Stimulated activated CD8-positive, alpha-beta memory T cell treated with anti-CD3 and anti-CD28 coated beads, Interleukin-2, amount 100 ng/mL, for 48 hours (primary cell): ENCODE measurements around the gene FLT3.
"Not testable (repeated sequence)": the region's sequence is repeated elsewhere in the genome, so short reads cannot be mapped to it uniquely, and the experiment has no call there.

ENCODE experiments used
- DNase-seq, 2 donors: peaks; one replicate each; pipeline ENCODE4 v3.0.0-alpha.2; 2020; ENCODE audit warnings: low read depth in 2 of 2

Gene FLT3

GRCh38 chr13:28044608-28045007 lies 55.8 kb downstream of the FLT3 start:
- DNase-seq, result no peak

- DNase-seq, result no peak
Observed at GRCh38 chr13:28043224-28043623, 57.2 kb downstream of the FLT3 start.

DNA sequence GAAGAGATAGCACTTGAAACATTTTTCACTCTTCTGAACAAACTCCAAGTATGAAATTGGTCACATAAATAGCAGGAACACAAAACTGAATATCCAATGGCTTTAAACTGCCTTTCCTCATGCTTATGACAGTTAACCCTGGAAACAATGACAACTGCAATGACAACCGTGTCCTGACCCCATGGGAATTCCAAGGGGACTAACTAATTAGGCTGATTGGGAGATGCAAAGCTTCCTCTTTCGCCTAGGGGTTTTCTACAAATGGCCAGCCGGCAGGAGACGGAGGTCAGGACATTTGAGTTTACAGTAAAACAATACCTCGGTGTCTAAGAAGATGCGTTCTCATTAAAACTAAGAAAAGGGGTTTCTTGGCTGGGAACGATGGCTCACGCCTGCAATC lies 58.9 kb downstream of the FLT3 start:
- no peak for DNase-seq

DNA sequence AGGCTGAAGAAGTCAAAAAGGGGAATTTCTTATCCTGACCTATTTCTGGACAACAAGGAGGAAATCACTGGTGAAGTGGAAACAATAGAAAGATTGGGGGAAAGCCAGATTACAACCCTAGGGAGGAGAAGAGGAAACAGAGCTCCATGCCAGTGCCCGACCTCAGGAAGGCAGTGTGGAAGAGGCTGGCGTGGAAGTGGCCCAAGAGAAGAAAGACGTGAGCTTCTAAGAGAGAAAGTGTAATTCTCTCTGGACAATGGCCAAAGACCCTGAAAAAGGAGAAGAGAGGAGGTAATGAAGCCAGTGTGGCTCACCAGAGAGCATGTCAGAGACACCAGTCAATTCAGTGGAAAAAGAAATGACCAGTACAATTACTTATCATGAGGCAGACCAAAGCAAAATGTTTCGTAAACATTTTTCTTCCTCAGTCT lies 59.3 kb downstream of the FLT3 start:
- no peak for DNase-seq

DNA sequence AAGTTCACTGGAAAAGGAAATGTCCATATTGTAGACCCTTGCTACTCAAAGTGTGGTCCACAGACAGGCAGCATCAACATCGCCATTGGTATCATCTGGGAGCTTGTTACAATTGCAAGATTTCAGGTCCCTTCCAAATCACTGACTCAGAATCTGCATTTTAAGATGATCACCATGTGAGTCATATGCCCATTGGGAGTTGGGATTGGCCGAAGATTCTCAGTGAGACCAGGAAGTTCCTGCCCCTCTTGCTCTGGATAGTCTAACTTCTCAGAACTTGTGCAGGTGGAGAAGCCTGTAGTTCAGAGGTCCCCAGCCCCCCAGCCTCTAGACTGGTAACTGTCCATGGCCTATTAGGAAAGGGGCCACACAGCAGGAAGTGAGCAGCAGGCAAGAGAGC lies 63.0 kb downstream of the FLT3 start:
- no peak for DNase-seq

DNA sequence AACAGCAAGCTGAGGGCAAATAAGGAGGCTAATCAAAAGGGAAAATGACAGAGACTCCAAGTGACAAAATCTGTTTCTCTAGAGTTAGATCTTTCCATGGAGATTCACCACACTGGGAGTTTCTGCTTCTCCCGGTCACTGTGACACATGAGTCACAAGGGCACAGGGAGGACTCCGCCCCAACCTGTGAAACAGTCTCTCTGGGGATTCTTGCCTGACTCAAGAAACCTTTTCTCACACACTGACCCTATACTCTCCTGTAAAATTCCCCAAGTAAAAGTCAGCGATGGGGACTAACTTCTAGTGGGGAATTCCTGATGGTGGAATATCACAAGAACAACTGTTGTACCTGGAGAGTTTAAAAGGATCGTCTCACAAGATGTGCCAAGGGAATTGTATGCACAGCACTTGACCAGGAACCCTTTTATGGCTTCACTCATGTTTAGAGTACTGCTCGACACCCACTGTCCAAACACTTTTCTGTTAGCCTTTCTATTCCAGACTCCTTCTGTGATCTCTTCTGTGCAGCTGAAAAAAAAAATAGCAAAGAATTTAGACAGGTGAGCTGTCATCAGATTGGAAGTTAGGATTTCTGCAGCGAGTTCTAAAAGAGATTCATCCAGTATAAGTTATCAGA lies 65.1 kb downstream of the FLT3 start:
- no peak for DNase-seq

DNA sequence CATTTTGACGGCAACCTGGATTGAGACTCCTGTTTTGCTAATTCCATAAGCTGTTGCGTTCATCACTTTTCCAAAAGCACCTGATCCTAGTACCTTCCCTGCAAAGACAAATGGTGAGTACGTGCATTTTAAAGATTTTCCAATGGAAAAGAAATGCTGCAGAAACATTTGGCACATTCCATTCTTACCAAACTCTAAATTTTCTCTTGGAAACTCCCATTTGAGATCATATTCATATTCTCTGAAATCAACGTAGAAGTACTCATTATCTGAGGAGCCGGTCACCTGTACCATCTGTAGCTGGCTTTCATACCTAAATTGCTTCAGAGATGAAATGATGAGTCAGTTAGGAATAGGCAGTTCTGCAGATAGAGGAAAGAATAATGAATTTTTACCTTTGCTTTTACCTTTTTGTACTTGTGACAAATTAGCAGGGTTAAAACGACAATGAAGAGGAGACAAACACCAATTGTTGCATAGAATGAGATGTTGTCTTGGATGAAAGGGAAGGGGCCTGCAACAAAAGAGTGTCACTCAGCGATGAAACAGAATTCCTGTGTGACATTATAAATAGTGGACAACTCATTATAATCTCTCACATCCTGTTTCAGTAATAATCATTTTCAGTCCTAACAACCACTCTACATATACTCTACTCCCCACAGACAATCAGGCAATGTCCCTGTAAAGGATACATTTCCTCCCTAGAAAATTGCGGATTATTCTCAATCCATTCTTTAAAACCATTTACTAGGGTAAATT lies 66.3 kb downstream of the FLT3 start:
- DNase-seq, result no peak

- not testable (repeated sequence) for DNase-seq
Observed at GRCh38 chr13:28032438-28032837, 67.9 kb downstream of the FLT3 start.

GRCh38 chr13:28031896-28032288 lies 68.5 kb downstream of the FLT3 start:
- DNase-seq, result no peak

GRCh38 chr13:28031220-28031895 lies 69.0 kb downstream of the FLT3 start:
- no peak for DNase-seq

- no peak for DNase-seq
Observed at GRCh38 chr13:28027607-28028364, 72.6 kb downstream of the FLT3 start.

DNA sequence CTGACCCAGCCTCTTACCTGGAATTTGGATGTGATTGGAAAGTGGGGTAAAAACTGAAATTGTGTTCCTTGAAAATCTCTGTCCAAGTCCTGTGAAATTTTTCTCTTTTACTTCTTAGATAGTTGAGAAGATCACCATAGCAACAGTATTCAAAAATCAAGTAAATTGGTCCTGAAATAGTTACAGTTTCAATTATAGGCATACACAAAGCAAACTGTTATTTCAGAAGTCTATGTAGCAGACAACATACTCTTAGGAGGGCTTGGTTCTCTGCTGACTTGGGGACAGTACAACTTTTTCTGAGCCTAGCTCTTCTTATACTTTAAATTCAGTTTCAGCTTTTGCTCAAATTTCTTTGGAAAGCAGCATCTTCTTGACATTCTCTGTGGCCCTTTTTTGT lies 73.3 kb downstream of the FLT3 start:
- no peak for DNase-seq

GRCh38 chr13:28026508-28026907 lies 73.9 kb downstream of the FLT3 start:
- DNase-seq, result no peak

DNA sequence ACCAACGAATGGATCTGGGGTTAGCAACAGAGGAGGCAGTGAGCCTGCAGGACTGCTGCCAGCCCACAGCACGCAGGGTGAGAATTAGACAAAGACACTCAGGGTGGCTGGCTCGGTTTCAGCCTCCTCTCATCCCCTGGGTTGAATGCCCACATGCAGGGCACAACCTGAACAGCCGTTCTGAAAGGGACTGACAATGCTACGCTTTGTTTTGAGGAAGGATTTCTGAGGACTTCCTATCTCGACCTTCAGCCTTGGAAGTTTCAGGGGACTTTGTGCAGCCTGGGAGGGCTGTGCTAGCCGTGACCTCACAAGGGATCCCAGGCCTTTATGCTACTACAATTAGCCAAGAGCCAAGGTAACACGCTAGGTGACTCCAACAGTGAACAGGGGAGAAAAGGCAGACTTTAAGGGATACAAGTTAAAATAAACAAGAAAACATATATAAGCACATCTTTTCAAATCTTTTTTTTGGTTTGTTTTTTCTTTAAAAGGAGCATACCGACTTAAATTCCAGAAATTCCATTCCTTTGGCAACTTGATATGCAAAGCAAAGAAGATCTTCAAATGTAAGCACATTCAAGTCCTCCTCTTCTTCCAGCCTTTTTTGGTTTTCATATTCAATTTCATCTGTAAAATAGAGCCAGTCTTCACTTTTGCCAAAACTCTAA lies 77.4 kb downstream of the FLT3 start:
- DNase-seq, result no peak

DNA sequence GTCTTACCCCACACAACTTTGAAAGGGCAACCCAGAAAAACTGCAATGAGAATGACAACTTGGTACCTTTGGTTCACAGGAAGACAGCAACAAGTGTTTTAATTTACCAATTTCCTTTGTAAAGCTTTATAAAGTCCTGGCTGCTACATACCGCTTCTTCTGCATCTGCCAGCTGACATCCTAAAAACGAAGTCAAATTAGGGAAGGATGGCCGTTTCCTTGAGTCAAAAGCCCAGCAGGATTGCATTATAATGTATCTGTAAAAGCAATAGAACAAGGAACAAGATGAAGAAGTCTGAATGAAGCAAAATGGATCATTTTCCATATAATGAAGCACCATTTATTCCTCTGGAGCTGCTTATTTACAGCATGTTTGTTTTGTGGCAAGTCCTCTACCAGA lies 86.1 kb downstream of the FLT3 start:
- no peak for DNase-seq

- no peak for DNase-seq
Observed at GRCh38 chr13:28013482-28013881, 86.9 kb downstream of the FLT3 start.

DNA sequence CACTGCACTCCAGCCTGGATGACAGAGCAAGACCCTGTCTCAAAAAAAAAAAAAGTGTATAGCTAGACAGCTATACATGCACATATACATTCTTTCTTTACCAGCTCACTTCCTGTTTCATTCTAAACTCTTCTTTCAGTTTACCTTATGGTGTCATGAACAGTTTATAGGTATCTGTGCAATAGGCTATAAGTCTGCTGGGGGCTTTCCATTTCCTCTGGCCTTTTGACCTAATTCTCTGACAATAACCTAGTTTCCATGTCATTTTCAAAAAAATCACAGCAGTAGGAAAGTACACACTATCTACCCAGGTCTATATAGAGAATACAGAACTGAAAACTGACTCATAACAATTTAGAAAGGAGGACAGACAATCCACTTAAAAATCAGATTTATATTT lies 87.5 kb downstream of the FLT3 start:
- DNase-seq, result no peak

DNA sequence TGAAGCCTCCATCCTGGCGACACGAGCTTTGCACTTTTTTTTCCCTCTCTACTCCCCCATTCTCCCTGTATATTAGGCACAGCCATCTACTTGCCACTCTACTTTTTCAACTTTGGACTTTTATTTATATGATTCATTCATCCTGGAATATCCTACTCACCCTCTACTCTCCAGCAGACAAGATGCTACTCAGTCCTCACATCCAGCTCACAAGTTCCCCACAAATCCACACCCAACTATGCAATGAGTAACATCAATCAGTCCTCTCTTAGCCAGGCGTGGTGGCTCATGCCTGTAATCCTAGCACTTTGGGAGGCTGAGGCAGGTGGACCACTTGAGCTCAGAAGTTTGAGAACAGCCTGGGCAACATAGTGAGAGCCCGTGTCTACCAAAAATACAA lies 88.0 kb downstream of the FLT3 start:
- no peak for DNase-seq

- no peak for DNase-seq
Observed at GRCh38 chr13:28010046-28010445, 90.3 kb downstream of the FLT3 start.

DNA sequence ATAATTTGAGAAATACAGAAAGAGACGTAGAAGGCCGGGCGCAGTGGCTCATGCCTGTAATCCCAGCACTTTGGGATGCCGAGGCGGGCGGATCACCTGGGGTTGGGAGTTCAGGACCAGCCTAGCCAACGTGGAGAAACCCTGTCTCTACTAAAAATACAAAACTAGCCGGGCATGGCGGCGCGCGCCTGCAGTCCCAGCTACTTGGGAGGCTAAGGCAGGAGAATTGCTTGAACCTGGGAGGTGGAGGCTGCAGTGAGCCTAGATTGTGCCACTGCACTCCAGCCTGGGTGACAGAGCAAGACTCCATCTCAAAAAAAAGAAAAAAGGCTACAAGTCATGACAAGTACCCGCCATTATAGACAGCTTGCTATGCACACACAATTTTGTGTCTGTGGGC lies 95.4 kb downstream of the FLT3 start:
- not testable (repeated sequence) for DNase-seq

DNA sequence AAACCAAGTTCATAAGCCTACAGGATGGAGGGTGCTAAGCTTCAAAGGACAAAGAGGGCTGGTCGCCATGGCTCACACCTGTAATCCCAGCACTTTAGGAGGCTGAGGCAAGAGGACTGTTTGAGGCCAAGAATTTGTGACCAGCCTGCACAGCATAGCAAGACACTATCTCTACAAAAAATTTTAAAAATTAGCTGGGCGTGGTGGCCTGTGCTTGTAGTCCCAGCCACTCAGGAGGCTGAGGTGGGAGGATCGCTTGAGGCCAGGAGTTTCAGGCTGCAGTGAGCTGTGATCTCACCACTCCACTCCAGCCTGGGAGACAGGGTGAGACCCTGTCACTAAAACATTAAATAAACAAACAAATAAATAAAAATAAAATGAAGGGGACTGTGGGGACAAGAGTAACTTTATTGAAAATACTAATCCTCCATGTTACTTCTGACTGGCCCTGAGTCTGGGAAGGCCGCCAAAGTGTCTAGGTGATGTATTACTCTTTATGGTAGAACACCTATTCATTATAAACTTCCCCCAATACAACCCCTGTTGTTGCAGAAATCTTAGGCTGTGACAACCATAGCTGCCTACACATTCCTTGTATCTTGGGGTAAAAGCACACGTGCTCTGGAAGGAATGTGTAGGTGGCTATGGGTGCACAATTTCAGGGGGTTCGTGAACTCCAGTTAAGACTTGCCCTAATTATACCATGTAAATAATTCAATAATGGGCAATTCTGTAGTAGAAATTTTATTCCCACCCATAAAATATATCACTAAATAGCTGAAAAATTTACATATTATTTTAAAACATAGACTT lies 97.3 kb downstream of the FLT3 start:
- DNase-seq, result no peak
